GM15510 (cell line): Measurements from ENCODE around the gene C6.

ENCODE experiments used
- POLR2A ChIP-seq: IDR thresholded peaks from 3 replicates; pipeline ENCODE4 v1.6.1; 2011; ENCODE audit warnings: borderline replicate concordance; ENCODE audit not compliant: insufficient read length; ENCODE audit errors: extremely low read depth

Gene C6

DNA sequence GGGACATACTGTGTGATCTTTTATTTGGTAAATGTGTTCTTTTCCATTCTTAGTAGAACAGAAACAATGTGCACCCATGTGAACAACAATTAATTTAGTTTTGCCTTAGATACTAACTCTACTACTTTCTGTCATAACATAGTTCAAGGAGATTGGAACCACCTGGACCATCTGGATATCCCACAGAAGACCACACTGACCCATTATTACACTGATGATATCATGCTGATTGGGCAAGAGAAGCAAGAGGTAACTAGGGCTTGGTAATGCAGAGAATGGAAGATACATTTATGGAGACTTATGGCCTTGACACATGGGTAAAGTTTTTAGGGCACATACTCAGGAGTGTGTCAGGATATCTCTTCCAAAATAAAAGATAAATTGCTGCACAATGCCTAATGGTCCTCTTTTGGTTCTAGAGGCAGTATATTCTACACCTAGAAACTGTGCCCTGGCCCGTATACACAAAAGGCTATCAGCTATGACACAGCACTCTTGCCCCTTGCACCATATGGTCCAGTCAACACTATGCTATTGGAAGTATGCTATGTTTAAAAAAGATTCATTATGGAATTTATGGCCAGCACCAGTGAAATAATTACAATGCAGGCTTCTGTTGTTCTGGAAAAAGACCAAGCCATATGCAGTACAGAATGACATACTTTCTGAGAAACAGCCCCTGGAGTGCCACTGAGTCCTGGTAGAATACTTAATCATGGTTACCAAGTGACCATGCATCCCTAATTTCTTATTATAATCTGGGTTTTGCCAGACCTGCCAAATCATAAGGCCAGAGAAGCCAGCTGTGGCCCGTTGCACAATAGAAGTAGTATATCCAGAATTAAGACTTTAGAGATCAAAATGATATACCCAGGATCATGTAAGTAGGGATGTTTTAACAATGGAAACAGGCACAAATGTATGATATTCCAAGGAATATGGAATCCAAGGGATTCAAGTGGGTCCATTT is 100.6 kb downstream of the C6 start:
- TF ChIP-seq POLR2A = no peak

DNA sequence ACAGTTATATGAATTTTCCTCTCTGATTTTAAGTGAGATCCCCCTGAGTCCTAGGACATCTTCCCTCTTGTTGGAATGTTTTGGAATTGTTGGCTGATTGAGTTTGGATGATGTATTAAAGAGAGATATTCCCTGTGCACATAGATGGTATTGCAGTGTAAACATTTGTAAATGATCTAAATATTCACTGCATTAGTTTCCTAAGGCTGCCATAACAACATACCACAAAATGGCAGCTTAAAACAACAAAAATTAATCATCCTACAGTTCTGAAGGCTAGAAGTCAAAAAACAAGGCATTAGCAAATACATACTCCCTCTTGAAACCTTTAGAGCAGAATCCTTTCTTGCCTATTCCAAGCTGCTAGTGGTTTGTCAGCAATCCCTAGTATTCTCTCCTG is 104.1 kb downstream of the C6 start:
- TF ChIP-seq POLR2A = no peak

DNA sequence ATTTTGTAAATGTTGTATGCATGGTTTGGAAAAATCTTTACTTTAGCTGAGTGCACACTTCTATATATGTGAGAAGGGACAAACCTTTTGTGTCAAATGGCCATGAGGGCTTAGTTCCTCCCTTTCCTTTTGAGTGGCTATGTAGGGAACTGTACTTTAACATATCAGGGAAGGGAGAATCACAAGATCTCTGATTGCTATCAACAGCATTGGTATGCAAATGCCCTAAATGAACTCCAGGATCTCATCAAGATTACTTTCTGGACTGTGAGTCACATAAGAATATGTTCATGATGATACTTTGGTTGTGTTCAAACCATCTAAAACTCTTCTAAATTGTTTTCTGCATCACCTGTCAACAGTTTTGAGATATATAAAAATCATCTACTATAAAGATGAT is 111.0 kb downstream of the C6 start:
- no peak for TF ChIP-seq POLR2A

DNA sequence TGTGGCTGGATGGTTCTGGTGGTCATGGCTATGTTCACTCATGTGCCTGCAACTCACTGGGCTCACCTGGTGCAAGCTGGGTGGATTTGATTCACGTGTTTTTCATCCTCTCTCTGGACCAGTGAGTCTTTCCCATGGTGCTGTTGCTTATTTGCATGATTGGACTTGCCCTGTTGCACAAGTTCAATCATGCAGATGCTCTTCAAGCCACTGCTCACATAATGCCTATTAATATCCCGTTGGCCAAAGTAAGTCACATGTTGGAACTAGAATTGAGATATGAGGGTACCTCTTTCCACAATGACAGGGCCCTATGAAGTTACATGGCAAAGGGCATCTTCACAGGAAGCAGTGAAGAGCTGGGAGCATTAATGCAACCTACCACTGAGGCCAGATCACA is 115.7 kb downstream of the C6 start:
- TF ChIP-seq POLR2A = no peak

DNA sequence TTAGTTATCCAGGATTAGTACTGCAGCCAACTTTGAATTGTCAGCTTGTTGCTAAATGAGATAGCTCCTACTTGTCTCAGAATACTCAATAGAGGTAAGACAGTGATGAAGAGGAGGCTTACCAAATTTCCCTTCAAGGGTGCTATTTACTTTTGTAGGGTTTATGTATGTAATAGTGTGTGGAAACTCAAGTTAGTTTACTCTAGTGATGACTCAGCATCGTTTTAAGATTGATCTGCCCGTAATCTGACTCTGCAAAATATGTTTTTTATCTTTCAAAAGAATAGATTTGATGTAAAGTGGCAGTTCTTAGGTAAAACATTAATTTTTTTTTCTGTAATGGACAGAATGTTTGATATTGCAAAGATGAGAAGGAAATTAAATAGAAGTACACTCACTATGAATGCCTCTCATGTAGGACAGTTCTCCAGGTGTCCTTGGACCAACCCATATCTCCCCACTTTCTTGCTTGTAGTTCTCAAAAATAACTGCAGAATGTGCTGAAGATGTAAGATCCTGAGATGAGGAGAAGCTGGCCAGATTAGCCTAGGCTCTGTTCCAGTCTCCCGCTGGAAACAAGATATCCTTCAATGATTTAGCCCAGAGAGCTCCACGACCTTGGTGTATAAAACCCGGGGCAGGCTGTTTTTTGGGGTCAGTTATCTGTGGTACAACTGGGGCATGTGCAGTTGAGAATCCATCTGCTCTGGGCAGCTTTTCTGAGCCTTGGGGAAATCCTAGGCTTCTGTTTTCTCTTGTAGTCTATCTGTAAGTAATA is 117.8 kb downstream of the C6 start:
- no peak for TF ChIP-seq POLR2A

DNA sequence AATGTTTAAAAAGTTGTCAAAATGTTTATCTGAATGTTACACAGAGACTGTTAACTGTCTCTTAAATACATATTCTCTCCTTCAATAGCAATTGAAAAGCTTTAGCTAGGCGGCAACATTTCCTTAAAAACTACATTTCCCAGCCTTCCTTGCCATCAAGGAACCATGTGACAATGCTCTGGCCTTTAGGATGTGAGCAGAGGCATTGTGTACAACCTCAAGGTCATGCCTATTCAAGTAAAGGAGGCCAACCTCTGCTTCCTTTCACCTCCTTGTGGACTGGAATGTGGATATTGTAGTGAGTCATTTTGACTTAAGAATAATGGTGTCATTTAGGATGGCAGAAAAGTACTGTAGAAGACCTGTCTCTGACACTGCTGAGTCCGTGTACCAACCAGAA is 118.5 kb downstream of the C6 start:
- TF ChIP-seq POLR2A = no peak

DNA sequence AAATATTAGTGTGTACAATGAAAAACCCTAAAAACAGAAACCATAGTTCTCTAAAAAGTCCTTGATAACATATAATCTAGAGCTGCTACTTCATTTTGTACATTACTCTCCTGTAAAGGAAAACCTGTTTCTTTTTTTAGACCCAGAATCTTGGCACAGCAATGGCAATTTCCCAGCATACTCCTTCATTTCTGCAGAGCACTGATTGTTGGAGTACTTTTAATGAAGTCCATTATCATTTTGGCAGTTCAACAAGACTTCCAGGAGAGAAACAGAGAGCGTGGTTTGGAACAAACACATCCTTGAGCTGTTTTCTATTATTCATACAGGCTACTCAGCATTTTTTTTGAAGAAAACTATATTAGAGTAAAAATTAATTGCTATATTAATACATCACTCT is 119.5 kb downstream of the C6 start:
- no peak for TF ChIP-seq POLR2A
